ENCODE data around the gene ZNF44.
"Not testable (repeated sequence)": the region's sequence is repeated elsewhere in the genome, so short reads cannot be mapped to it uniquely, and the experiment has no call there.

Gene ZNF44

DNA sequence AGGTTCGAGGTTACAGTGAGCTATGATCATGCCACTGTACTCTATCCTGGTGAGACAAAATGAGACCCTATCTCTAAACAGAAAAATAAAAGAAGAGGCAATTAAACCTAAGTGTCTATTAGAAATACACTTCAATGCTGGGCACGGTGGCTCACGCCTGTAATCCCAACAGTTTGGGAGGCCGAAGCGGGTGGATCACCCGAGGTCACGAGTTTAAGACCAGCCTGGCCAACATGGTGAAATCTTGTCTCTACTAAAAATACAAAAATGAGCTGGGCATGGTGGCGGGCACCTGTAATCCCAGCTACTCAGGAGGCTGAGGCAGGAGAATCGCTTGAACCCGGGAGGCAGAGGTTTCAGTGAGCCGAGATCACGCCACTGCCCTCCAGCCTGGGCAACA lies 14.2 kb upstream of the ZNF44 start:
- not testable (repeated sequence) for H3K36me3 ChIP-seq (ENCODE audit: control insufficient read depth in 1 of 2, insufficient read depth in 2 of 2, low read length in 2 of 2); H2BK120ac ChIP-seq (ENCODE audit: insufficient read depth, low read length, poor library complexity); H3K79me1 ChIP-seq (ENCODE audit: low read length); H4K12ac ChIP-seq (ENCODE audit: low read depth, low read length); H4K8ac ChIP-seq (ENCODE audit: low read depth, low read length); H4K91ac ChIP-seq (ENCODE audit: low read depth, low read length); H3K18ac ChIP-seq (ENCODE audit: low read length); DNase-seq; H3K79me2 ChIP-seq (ENCODE audit: control insufficient read depth, insufficient read depth, low read length, poor library complexity); H3K4me2 ChIP-seq (ENCODE audit: low read length); H3K4ac ChIP-seq (ENCODE audit: low read depth, low read length); H3K27me3 ChIP-seq (ENCODE audit: insufficient read depth, low read length); H3K4me1 ChIP-seq (ENCODE audit: control insufficient read depth in 1 of 2, insufficient read depth in 2 of 2, low read length in 2 of 2); H3K14ac ChIP-seq (ENCODE audit: low read length); H2BK12ac ChIP-seq (ENCODE audit: low read length); H2AK5ac ChIP-seq (ENCODE audit: low read length); H2AFZ ChIP-seq (ENCODE audit: insufficient read depth, low read length, poor library complexity); H3K9ac ChIP-seq (ENCODE audit: low read length); H3K27ac ChIP-seq (ENCODE audit: low read depth, low read length); H3K4me3 ChIP-seq (ENCODE audit: low read depth, low read length); H3K9me3 ChIP-seq (ENCODE audit: insufficient read depth, low read depth, low read length); H2BK5ac ChIP-seq (ENCODE audit: low read depth, low read length, poor library complexity); H3K23ac ChIP-seq (ENCODE audit: low read length)
- WGBS (ENCODE audit: extremely low coverage, insufficient coverage, insufficient read length) = no CpG with 5 or more reads among the region's 12 CpGs

DNA sequence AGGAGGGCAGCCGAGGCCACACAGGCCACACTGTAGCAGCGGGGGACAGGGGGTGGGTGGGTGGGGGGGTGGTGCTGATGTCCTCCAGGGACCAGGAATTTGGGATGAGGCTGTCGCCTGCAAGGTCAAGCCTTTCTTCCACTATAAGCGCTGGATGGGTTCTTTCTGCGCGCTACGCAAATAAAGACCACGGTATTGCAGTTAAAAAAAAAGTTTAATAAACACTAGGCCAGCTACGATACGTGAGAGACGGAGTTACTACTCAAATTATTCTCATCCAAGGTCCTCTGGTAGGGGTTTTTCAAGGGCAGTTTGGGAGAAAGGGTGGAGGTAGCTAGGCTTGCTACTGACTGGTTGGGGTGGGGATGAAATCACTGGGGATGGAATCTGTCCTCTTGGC lies 508 bp upstream of the ZNF44 start:
- peak in 1 of 2 donors; percentile 1 for DNase-seq
- Histone ChIP-seq H3K4ac (ENCODE audit: low read depth, low read length) (no peak overlapping the region), H3K4me1 (ENCODE audit: control insufficient read depth in 1 of 2, insufficient read depth in 2 of 2, low read length in 2 of 2) (peaks cover 10 to 11% of the 10 kb centered on the region in 2 experiments), H2AFZ (ENCODE audit: insufficient read depth, low read length, poor library complexity) (peak overlapping the region; percentile 56), H3K4me3 (ENCODE audit: low read depth, low read length) (peak overlapping the region; percentile 25), H3K18ac (ENCODE audit: low read length) (no peak overlapping the region), H2BK12ac (ENCODE audit: low read length) (no peak overlapping the region), H3K36me3 (ENCODE audit: control insufficient read depth in 1 of 2, insufficient read depth in 2 of 2, low read length in 2 of 2) (peaks cover 4 to 7% of the 10 kb centered on the region in 2 experiments), H2BK5ac (ENCODE audit: low read depth, low read length, poor library complexity) (peak overlapping the region; percentile 56), H3K4me2 (ENCODE audit: low read length) (peak overlapping the region; percentile 51), H2AK5ac (ENCODE audit: low read length) (peak overlapping the region; percentile 22), H4K8ac (ENCODE audit: low read depth, low read length) (peak overlapping the region; percentile 77), H2BK120ac (ENCODE audit: insufficient read depth, low read length, poor library complexity) (no peak overlapping the region), H3K27ac (ENCODE audit: low read depth, low read length) (peak overlapping the region; percentile 69), H3K27me3 (ENCODE audit: insufficient read depth, low read length) (no peaks in the 10 kb centered on the region), H3K79me2 (ENCODE audit: control insufficient read depth, insufficient read depth, low read length, poor library complexity) (peaks cover 18% of the 10 kb centered on the region), H3K9ac (ENCODE audit: low read length) (no peak overlapping the region), H3K79me1 (ENCODE audit: low read length) (peaks cover 12% of the 10 kb centered on the region), H3K14ac (ENCODE audit: low read length) (no peak overlapping the region), H3K23ac (ENCODE audit: low read length) (no peak overlapping the region), H4K91ac (ENCODE audit: low read depth, low read length) (peak overlapping the region; percentile 53), H4K12ac (ENCODE audit: low read depth, low read length) (no peak overlapping the region), H3K9me3 (ENCODE audit: insufficient read depth, low read depth, low read length) (peaks cover 3% of the 10 kb centered on the region)
- WGBS (ENCODE audit: extremely low coverage, insufficient coverage, insufficient read length) = no CpG with 5 or more reads among the region's 11 CpGs

DNA sequence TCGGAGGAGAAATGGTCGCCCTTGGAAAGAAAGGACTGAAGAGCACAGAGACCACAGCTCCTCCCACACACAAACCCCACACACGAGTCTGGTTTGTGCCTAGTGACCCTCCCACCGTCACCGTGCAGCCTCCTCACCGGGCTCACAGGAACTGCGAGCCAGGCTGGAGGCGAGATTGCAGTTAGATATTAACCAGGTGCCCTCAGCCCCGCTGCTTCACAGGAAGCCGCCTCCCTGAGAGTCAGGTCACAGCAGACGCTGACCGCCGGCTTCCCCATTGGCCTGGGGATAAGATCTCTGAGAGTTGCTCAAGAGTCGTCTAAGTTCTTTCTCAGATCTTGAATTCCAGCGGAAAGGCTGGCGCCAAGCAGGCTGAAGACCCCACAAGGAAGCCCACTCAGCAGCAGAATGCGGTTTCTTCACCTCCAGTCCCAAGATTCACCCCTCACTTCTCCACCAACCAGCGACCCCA lies 870 bp downstream of the ZNF44 start:
- peak; percentile 98 to 99 for DNase-seq
- Histone ChIP-seq H3K9ac (ENCODE audit: low read length) (peak overlapping the region; percentile 89), H3K4me1 (ENCODE audit: control insufficient read depth in 1 of 2, insufficient read depth in 2 of 2, low read length in 2 of 2) (peaks cover 14 to 18% of the 10 kb centered on the region in 2 experiments), H3K23ac (ENCODE audit: low read length) (no peak overlapping the region), H3K4ac (ENCODE audit: low read depth, low read length) (peak overlapping the region; percentile 87), H2AK5ac (ENCODE audit: low read length) (no peak overlapping the region), H2BK12ac (ENCODE audit: low read length) (peak overlapping the region; percentile 53), H3K9me3 (ENCODE audit: insufficient read depth, low read depth, low read length) (peaks cover 3% of the 10 kb centered on the region), H4K12ac (ENCODE audit: low read depth, low read length) (peak overlapping the region; percentile 58), H2AFZ (ENCODE audit: insufficient read depth, low read length, poor library complexity) (no peak overlapping the region), H2BK120ac (ENCODE audit: insufficient read depth, low read length, poor library complexity) (peak overlapping the region; percentile 93), H4K8ac (ENCODE audit: low read depth, low read length) (peak overlapping the region; percentile 80), H2BK5ac (ENCODE audit: low read depth, low read length, poor library complexity) (peak overlapping the region; percentile 92), H3K14ac (ENCODE audit: low read length) (peak overlapping the region; percentile 91), H3K4me2 (ENCODE audit: low read length) (peak overlapping the region; percentile 70), H3K79me2 (ENCODE audit: control insufficient read depth, insufficient read depth, low read length, poor library complexity) (peaks cover 20% of the 10 kb centered on the region), H4K91ac (ENCODE audit: low read depth, low read length) (peak overlapping the region; percentile 94), H3K4me3 (ENCODE audit: low read depth, low read length) (peak overlapping the region; percentile 96), H3K79me1 (ENCODE audit: low read length) (peaks cover 12% of the 10 kb centered on the region), H3K36me3 (ENCODE audit: control insufficient read depth in 1 of 2, insufficient read depth in 2 of 2, low read length in 2 of 2) (peaks cover 6 to 7% of the 10 kb centered on the region in 2 experiments), H3K27me3 (ENCODE audit: insufficient read depth, low read length) (no peaks in the 10 kb centered on the region), H3K27ac (ENCODE audit: low read depth, low read length) (peak overlapping the region; percentile 96), H3K18ac (ENCODE audit: low read length) (peak overlapping the region; percentile 98)
- no CpG with 5 or more reads among the region's 18 CpGs for WGBS (ENCODE audit: extremely low coverage, insufficient coverage, insufficient read length)

DNA sequence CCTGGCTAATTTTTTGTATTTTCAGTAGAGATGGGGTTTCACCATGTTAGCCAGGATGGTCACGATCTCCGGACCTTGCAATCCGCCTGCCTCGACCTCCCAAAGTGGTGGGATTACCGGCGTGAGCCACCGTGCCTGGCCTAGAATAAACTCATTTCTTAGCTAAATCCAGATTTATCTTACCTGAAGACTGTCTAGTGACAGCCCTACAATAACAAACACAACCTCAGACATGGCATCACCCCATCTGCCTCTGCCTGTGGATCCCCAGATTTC lies 5.0 kb downstream of the ZNF44 start:
- Histone ChIP-seq H3K27ac (ENCODE audit: low read depth, low read length) (no peak overlapping the region), H3K4me2 (ENCODE audit: low read length) (no peak overlapping the region), H3K36me3 (ENCODE audit: control insufficient read depth in 1 of 2, insufficient read depth in 2 of 2, low read length in 2 of 2) (peaks cover 12 to 13% of the 10 kb centered on the region in 2 experiments), H4K91ac (ENCODE audit: low read depth, low read length) (no peak overlapping the region), H2BK5ac (ENCODE audit: low read depth, low read length, poor library complexity) (no peak overlapping the region), H2AFZ (ENCODE audit: insufficient read depth, low read length, poor library complexity) (no peak overlapping the region), H2BK120ac (ENCODE audit: insufficient read depth, low read length, poor library complexity) (no peak overlapping the region), H3K9me3 (ENCODE audit: insufficient read depth, low read depth, low read length) (peaks cover 4% of the 10 kb centered on the region), H2BK12ac (ENCODE audit: low read length) (no peak overlapping the region), H3K4me1 (ENCODE audit: control insufficient read depth in 1 of 2, insufficient read depth in 2 of 2, low read length in 2 of 2) (peaks cover 10 to 13% of the 10 kb centered on the region in 2 experiments), H3K79me2 (ENCODE audit: control insufficient read depth, insufficient read depth, low read length, poor library complexity) (peaks cover 31% of the 10 kb centered on the region), H3K4me3 (ENCODE audit: low read depth, low read length) (no peak overlapping the region), H4K12ac (ENCODE audit: low read depth, low read length) (no peak overlapping the region), H3K27me3 (ENCODE audit: insufficient read depth, low read length) (no peaks in the 10 kb centered on the region), H3K4ac (ENCODE audit: low read depth, low read length) (peak overlapping the region; percentile 13), H3K23ac (ENCODE audit: low read length) (no peak overlapping the region), H2AK5ac (ENCODE audit: low read length) (no peak overlapping the region), H3K79me1 (ENCODE audit: low read length) (peaks cover 7% of the 10 kb centered on the region), H3K9ac (ENCODE audit: low read length) (no peak overlapping the region), H3K14ac (ENCODE audit: low read length) (no peak overlapping the region), H4K8ac (ENCODE audit: low read depth, low read length) (no peak overlapping the region), H3K18ac (ENCODE audit: low read length) (no peak overlapping the region)
- no peak for DNase-seq
- no CpG with 5 or more reads among the region's 7 CpGs for WGBS (ENCODE audit: extremely low coverage, insufficient coverage, insufficient read length)

All from trophoblast cell (in vitro differentiated cells and primary cell).